Gastroesophageal sphincter (tissue), 4 donors: Measurements from ENCODE around the gene HDGF. TPM values are rescaled to one million over a fixed set of nuclear protein-coding genes. Genes with fewer than 3 reads are reported as not detected.

Experiments
- ATAC-seq: fragments of 150-250 bp; one replicate; pipeline ENCODE4 v1.9.1; 2016; ENCODE audit warnings: mild to moderate bottlenecking, moderate library complexity
- H3K27ac ChIP-seq, 4 donors: fragments of 200-600 bp; sonication (generic) in 3 of 4; 1 replicate in 3 of 4; 2 replicates in 1 of 4; pipeline ENCODE4 v1.5.1; 2016 to 2019
- H3K27me3 ChIP-seq: fragments of 200-600 bp; sonication (generic); one replicate; pipeline ENCODE4 v1.5.1; 2019
- H3K36me3 ChIP-seq, 2 donors: fragments of 200-600 bp; sonication (generic); one replicate each; pipeline ENCODE4 v1.5.1; 2019; ENCODE audit warnings: control low read depth in 1 of 2
- H3K4me1 ChIP-seq, 3 donors: fragments of 200-600 bp; sonication (generic); 1 replicate in 2 of 3; 2 replicates in 1 of 3; pipeline ENCODE4 v1.5.1; 2016 to 2019; ENCODE audit warnings: control low read depth in 2 of 3
- H3K4me3 ChIP-seq, 2 donors: fragments of 200-600 bp; sonication (generic); one replicate each; pipeline ENCODE4 v1.5.1; 2019; ENCODE audit warnings: mild to moderate bottlenecking in 1 of 2, moderate library complexity in 1 of 2
- H3K9me3 ChIP-seq, 3 donors: fragments of 200-600 bp; sonication (generic); one replicate each; pipeline ENCODE4 v1.5.1; 2017 to 2019; ENCODE audit warnings: control low read depth in 2 of 3
- EP300 ChIP-seq: sonication (generic); formaldehyde crosslinking; IDR thresholded peaks from one replicate; pipeline ENCODE4 v1.6.1; 2017; ENCODE audit warnings: antibody characterized with exemption, mild to moderate bottlenecking
- POLR2A ChIP-seq, 2 donors: fragments of 450-650 bp; IDR thresholded peaks; one replicate each; pipeline ENCODE4 v1.6.1; 2017; ENCODE audit warnings: antibody characterized with exemption in 2 of 2, mild to moderate bottlenecking in 2 of 2, moderate library complexity in 1 of 2
- POLR2AphosphoS5 ChIP-seq: sonication (generic); formaldehyde crosslinking; IDR thresholded peaks from one replicate; pipeline ENCODE4 v1.6.1; 2017; ENCODE audit warnings: antibody characterized with exemption
- WGBS, 2 donors: methylation state at CpG; one replicate each; pipeline ENCODE4 v1.1.5; 2018; ENCODE audit warnings: low coverage in 1 of 2; 5-methylcytosine and 5-hydroxymethylcytosine counted together
- total RNA-seq, 4 donors: library from RNA; depleted of rRNA; stranded (reverse); fragments of >200 nt; gene quantifications; one replicate each; pipeline ENCODE4 v1.1.0, GENCODE V29; 2016
- TF ChIP-seq, protein P1 (sequence below), 4 experiments: fragments of 200-600 bp in 2 of 4; fragments of 450-650 bp in 2 of 4; sonication (generic) in 1 of 4; IDR thresholded peaks; one replicate each; pipeline ENCODE4 v1.5.1; 2017 to 2019; ENCODE audit warnings: antibody characterized with exemption in 4 of 4, mild to moderate bottlenecking in 2 of 4, moderate library complexity in 2 of 4

HDGF gene
- total RNA-seq, 4 donors from 2014 or later: 138 to 237 (median 186) TPM

DNA sequence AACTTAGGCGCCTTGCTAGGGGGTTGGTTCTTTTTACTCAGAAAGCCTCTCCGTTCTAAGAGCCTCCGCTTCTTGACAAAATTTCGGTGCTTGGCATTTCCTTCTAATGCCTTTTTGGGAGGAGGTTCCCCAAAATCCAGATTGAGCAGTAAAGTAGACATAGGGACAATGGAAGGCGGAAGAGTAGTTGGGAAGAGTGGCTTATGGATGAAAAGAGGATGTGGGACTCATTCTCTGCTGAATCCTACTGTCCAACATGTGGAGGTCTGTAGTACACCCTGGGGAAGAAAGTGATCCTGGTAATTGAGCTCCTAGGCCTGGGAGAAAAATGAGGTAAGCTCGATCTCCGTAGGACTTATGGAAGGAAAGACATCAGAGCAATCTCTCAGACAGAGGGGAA is 24.0 kb downstream of the HDGF start:
- Histone ChIP-seq H3K27me3 (no peaks in the 10 kb centered on the region), H3K36me3 (peaks cover 0 to 34% of the 10 kb centered on the region in 2 donors), H3K27ac (peak overlapping the region; percentile 98 to 99 (median 98)), H3K4me3 (peak overlapping the region; percentile 85 to 87), H3K4me1 (peaks cover 15 to 59% (median 36%) of the 10 kb centered on the region in 3 donors), H3K9me3 (no peaks in the 10 kb centered on the region)
- TF ChIP-seq POLR2A (IDR thresholded peaks at IDR 0.05) (no peak), POLR2AphosphoS5 (no peak), EP300 (no peak)
- TF ChIP-seq, protein P1, sequence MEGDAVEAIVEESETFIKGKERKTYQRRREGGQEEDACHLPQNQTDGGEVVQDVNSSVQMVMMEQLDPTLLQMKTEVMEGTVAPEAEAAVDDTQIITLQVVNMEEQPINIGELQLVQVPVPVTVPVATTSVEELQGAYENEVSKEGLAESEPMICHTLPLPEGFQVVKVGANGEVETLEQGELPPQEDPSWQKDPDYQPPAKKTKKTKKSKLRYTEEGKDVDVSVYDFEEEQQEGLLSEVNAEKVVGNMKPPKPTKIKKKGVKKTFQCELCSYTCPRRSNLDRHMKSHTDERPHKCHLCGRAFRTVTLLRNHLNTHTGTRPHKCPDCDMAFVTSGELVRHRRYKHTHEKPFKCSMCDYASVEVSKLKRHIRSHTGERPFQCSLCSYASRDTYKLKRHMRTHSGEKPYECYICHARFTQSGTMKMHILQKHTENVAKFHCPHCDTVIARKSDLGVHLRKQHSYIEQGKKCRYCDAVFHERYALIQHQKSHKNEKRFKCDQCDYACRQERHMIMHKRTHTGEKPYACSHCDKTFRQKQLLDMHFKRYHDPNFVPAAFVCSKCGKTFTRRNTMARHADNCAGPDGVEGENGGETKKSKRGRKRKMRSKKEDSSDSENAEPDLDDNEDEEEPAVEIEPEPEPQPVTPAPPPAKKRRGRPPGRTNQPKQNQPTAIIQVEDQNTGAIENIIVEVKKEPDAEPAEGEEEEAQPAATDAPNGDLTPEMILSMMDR (IDR thresholded peaks at IDR 0.05): no peak
- ATAC-seq: no peak
- 13% methylated on average over 3 of the region's 7 CpGs for WGBS, 2 donors

DNA sequence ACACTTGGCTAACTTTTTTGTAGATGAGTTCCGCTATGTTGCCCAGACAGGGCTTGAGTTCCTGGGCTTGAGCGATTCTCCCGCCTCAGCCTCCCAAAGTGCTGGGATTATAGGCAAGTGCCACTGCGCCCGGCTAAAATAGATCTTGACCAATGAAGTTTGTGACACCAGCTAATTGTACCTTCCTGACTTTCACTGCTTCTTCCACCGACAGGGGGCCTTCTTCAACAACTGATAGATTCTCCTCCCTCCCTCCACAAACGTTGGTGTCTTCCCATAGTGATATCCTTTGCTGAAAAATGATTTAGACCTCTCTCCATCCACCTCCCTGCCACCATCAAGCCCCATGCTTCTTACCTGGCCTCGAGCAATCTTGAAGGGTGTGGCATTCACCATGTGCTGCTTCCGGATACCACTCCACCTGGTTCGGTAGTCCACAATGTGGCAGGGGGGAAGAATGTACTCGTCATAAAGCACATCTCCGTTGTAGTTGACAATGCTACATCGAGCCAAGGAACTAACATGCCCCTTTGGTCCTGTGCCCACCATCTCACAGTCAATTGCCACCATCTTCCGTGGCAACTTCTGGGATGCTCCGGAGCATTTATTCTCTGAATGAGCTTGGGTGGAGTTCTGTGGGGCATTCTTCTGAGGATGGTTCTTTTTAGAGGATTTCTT is 24.8 kb downstream of the HDGF start:
- H3K36me3 ChIP-seq: peaks cover 0 to 34% of the 10 kb centered on the region in 2 donors
- H3K27me3 ChIP-seq: no peaks in the 10 kb centered on the region
- no peak for ATAC-seq
- TF ChIP-seq POLR2A (IDR thresholded peaks at IDR 0.05): no peak
- TF ChIP-seq, protein P1 (IDR thresholded peaks at IDR 0.05): peak in 3 of 4 experiments; percentile 34 to 50 (median 38)
- H3K4me1 ChIP-seq: peaks cover 15 to 59% (median 36%) of the 10 kb centered on the region in 3 donors
- WGBS, 2 donors: 25 to 50% methylated on average over 6 to 11 of the region's 15 CpGs
- H3K9me3 ChIP-seq: no peaks in the 10 kb centered on the region
- H3K27ac ChIP-seq: peak overlapping the region in 1 of 4 donors; percentile 98
- peak overlapping the region in 1 of 2 donors; percentile 85 for H3K4me3 ChIP-seq

DNA sequence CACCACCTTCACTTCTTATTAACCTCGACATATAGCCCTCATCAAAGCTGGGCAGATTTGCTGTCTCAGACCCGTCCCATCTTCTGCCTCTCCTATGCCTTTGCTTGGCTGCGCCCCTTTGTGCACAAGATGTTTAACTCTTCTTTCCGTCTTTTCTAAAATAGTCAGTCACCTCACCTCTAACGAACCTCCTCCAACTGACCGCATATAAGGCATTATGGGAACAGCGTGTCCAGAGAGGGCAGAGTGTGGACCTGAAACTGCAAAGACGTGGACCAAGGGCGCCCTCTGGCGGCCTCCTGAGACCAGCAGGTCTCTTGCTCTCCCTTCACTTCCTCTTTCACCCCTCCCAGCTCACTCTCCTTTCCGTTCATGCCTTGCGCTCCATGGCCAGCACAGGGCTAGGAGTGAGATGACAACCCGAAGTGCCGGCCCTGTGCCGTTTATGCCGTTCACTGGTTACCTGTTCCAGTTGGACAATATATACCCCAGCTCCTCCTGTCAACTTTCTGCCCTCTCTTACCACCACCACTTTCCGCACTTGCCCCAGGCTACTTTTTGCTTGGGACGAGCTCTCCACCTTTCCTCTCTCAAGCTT is 25.7 kb downstream of the HDGF start:
- TF ChIP-seq, protein P1 (IDR thresholded peaks at IDR 0.05): peak; percentile 83 to 98 (median 94)
- TF ChIP-seq POLR2AphosphoS5 (peak; percentile 31), EP300 (no peak), POLR2A (IDR thresholded peaks at IDR 0.05) (no peak)
- Histone ChIP-seq H3K36me3 (peaks cover 0 to 39% of the 10 kb centered on the region in 2 donors), H3K4me1 (peaks cover 15 to 59% (median 36%) of the 10 kb centered on the region in 3 donors), H3K27ac (peak overlapping the region in 2 of 4 donors; percentile 18 to 98), H3K9me3 (no peaks in the 10 kb centered on the region), H3K4me3 (peak overlapping the region in 1 of 2 donors; percentile 85), H3K27me3 (no peaks in the 10 kb centered on the region)
- WGBS, 2 donors: 8 to 12% methylated on average over 12 to 18 of the region's 18 CpGs
- peak; percentile 53 for ATAC-seq

DNA sequence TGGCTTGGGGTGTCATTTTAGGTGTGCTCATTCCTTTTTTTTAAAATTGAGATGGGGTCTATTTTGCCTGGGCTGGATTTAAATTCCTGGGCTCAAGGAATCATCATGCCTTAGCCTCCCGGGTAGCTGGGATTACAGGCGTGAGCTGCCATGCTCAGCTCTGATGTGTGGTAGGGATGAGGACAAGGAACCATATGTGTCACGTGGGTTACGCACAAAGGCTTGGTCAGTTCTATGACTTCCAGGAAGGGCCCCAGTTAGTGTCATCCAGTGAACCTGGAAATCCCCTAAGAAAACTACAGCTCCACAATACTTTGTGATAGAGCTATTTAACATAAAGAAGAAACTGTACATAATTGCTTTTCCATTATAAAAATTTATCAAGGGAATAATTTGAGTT is 29.9 kb downstream of the HDGF start:
- H3K27me3 ChIP-seq: no peaks in the 10 kb centered on the region
- peaks cover 6 to 31% (median 19%) of the 10 kb centered on the region in 3 donors for H3K4me1 ChIP-seq
- peaks cover 0 to 64% of the 10 kb centered on the region in 2 donors for H3K36me3 ChIP-seq
- no peak overlapping the region for H3K4me3 ChIP-seq
- H3K9me3 ChIP-seq: no peaks in the 10 kb centered on the region
- WGBS, 2 donors: 70 to 92% methylated on average over 2 of the region's 4 CpGs
- no peak overlapping the region for H3K27ac ChIP-seq
- no peak for TF ChIP-seq POLR2A (IDR thresholded peaks at IDR 0.05)
- no peak for ATAC-seq

DNA sequence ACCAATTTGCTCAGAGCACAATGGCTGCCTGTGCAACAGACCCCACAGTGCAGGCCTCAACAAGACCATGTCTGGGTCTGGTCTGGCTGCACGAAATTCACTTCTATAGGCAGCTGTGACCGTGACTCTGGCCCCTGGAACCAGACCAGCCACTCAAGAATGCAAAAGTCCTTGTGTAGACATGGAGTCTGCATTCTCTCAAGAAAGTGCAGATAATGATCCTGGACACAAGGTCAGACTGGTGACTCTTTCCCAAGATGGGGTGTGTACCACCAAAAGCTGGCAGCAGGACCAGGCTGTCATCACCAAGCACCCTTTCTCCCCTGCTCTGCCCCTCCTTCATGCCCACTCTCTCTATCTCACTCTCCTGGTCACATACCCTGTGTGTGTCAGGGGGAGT is 30.3 kb downstream of the HDGF start:
- H3K4me3 ChIP-seq: no peak overlapping the region
- peaks cover 0 to 64% of the 10 kb centered on the region in 2 donors for H3K36me3 ChIP-seq

More for the DNA sequence above, 30.3 kb downstream of the HDGF start:
- peaks cover 3 to 27% (median 15%) of the 10 kb centered on the region in 3 donors for H3K4me1 ChIP-seq
- 83% methylated on average over 1 of the region's 2 CpGs; no CpG with 5 or more reads in 1 of the 2 donors for WGBS, 2 donors
- no peaks in the 10 kb centered on the region for H3K27me3 ChIP-seq
- TF ChIP-seq POLR2AphosphoS5: no peak
- TF ChIP-seq EP300: no peak
- no peak for TF ChIP-seq POLR2A (IDR thresholded peaks at IDR 0.05)
- H3K27ac ChIP-seq: no peak overlapping the region
- ATAC-seq: no peak
- no peaks in the 10 kb centered on the region for H3K9me3 ChIP-seq
